GM21528 (cell line): Measurements from ENCODE around the gene C22orf31.
"Not testable (repeated sequence)": the region's sequence is repeated elsewhere in the genome, so short reads cannot be mapped to it uniquely, and the experiment has no call there.

Experiments used
- ATAC-seq: cut with Tn5 transposase; IDR thresholded peaks from one replicate; pipeline ENCODE4 v1.9.1; 2021; ENCODE audit warnings: mild to moderate bottlenecking, moderate library complexity; ENCODE audit not compliant: unreplicated experiment, low FRiP score

Gene C22orf31

GRCh38 chr22:29061773-29062172 is at the start of gene C22orf31:
TSS of gene C22orf31 (minus strand) at chr22:29061831. CDS start at chr22:29061792, 39 bp downstream.
- no peak for ATAC-seq

DNA sequence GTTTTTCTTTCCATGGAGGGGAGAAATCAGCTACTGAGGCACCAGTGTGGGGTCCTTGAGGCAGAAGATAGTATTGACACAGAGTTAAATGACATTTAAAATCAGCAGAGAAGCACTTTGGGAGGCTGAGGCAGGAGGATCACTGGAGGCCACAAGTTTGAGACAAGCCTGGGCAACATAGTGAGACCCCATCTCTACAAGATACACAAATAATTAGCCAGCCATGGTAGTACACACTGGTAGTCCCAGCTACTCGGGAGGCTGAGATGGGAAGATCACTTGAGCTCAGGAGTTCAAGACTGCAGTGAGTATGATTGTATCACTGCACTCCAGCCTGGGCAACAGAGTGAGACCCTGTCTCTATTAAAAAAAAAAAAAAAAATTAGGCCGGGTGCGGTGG is 49.3 kb upstream of the C22orf31 start:
- ATAC-seq: no peak

DNA sequence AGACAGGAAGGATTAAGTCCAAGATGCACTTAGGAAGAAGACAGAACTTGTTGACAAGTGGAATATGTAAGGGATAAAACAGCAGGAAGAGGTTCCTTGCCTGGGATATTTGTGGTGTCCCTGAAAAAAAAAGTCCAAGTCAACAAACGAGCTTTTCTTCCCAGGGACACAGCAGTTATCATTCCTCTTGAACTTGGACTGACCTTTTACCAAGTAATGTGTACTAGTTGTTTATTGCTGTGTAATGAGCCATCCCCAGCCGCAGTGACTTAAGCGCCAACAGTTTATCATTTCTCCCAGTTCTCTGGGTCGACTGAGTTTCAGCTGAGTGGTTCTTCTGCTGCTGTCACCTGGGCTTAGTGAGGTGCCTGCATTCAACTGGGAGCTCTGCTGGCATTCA is 48.2 kb upstream of the C22orf31 start:
- ATAC-seq: no peak

- no peak for ATAC-seq
These were observed 46.5 kb upstream of the C22orf31 start for GRCh38 chr22:29108137-29108536.

- no peak for ATAC-seq
These were observed 45.2 kb upstream of the C22orf31 start for GRCh38 chr22:29106839-29107238.

DNA sequence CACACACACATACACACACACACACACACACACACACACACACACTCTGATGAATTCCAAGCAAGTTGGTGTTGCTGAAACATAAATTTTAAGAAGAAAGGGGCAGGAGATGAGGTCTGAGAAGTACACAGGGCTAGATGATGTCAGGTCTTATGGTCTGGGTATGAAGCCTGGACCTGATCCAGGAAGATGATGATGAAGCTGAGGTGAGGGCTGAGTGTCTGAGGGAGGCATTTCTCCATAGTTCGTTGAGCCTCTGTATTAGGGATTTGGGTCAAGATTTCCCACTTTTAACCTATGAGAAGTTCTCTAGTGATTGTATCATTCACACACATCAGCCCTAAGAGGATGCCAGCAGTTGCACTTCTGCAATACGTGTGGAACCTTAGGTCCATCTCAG is 43.8 kb upstream of the C22orf31 start:
- ATAC-seq: no peak

GRCh38 chr22:29103121-29103520 is 41.5 kb upstream of the C22orf31 start:
- ATAC-seq: no peak

- no peak for ATAC-seq
These were observed 40.7 kb upstream of the C22orf31 start for GRCh38 chr22:29102300-29102699.

- ATAC-seq: no peak
These were observed 36.7 kb upstream of the C22orf31 start for GRCh38 chr22:29098296-29098695.

DNA sequence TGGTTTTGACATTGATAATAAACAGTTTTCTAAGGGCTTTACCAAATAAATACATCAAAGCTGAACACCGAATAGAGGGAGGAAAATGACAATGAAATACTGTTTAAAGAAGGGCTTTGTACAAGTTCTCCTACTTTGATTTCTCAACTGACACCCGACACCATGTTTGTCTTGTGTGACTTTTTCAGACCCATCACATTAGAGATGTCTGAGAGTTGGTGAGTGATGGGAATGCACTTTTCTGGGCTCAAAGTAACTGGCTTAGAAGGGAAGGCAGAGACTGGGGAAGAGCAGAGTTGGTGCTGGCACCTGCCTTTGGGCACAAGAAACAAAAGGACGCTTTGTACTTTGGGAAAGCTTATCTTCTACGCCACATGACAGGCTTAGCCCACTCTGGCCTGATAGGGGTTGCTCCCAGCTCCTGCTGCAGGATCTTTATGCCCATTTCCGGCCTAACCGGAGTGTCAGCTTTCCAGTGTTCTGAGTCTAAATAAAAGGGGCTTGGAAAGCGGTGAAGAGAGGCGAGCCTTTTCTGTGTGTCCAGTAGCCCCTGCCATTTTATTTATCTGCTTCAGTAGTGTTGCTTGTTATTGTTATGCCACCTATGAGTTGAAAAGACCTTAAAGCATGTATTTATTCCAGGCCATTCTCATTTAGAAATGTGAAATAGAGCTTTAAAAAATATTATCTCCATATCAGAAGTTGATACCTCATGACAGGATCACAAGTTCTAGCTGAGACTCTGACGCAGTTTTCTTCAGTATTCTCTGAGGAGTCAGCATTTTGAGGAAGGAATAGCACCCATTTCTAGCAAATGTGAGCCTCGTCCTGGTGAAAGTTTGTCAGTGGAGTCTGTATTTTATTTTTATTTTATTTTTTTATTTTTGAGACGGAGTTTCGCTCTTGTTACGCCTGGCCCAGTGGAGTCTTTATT is 35.4 kb upstream of the C22orf31 start:
- no peak for ATAC-seq

DNA sequence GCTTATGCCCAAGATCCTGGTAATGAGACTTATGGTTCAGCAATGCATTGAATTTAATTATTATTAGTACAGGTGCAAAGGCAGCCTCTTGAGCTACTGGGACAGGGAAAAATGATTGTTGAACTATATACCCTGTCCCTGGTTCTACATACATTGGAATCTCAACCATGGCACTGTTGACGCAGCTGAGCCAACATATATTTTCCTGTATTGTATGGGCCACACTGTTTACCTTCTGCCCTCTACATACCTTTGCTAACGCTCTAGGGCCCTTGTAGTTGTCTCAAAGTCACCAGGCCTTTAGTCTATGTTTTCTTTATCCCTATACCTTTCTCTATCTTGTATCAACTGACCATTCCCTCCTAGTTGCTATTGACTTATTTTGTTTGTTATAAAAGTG is 33.8 kb upstream of the C22orf31 start:
- ATAC-seq: no peak

- ATAC-seq: no peak
These were observed 32.1 kb upstream of the C22orf31 start for GRCh38 chr22:29093501-29094300.

DNA sequence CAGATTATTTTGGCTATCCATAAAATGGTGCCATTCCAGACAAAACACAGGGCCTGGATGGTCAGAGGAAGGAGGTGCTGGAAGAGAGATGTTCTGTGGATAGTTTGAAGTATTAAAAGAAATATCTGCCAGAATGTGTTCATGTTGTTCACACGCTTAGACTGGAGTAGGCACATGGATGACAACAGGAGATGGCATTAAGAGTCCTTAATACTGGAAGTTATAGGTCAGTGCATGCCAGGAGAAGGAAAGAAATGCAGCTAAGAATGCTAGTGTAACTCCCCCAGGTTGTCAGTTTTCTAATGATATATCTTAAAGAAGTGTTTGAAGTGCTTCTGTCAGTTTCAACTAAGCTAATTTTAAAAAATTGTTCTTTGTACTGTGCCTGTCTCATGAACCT is 31.4 kb upstream of the C22orf31 start:
- no peak for ATAC-seq

DNA sequence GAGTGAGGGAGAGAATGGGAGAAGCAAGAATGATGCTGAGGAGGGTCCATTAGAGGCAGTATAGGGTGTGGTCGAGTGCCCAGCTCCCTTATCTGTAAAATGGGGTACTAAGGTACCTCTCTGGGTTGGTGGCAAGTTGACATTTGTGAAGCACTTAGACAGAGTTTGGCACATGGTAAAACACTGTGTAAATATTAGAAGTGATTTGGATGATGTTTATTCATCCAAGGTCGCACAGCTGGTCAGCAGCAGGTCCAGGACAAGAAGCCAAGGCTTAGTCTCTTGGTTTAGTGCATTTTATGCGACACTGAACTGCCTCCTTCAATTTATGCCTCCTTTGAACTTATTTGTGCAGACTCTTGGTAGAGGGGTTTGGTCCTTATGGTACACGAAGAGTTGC is 30.6 kb upstream of the C22orf31 start:
- no peak for ATAC-seq

GRCh38 chr22:29090039-29090438 is 28.4 kb upstream of the C22orf31 start:
- ATAC-seq: no peak

DNA sequence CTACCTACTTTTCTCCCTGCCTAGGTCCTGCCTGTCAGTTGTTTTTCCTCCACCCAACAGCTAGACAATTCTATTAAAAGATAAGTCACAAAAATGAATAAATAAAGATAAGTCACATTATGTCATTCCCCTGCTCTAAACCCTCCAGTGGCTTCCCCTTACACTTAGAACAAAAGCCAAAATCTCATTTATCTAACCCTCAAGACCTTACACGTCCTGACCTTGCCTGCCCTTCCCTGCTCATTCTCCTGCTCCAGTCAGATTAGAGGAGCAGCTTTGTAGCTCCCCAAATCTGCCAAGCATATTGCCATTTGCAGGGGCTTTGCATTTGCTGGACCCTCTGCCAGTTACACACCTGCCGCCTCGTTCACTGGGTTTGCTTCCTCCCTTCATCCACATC is 27.9 kb upstream of the C22orf31 start:
- no peak for ATAC-seq

DNA sequence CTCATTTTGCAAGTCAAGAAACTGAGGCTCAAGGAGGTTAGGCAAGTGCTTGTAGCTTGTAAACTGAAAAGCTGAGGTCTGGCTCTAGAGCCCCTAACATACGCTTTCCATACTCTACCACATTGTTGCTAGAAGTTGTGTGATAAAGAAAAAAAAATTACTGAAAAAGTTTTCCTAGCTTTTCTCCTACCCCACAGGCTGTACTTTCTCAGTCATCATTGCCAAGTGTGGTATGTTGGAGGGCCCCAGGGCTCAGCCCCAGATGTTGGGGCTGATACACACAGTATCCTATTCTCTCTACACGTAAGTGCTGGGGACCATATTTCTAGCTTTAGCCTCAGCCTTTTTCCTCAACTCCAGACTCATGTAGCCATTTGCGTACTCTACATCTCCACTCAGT is 27.2 kb upstream of the C22orf31 start:
- no peak for ATAC-seq

- ATAC-seq: no peak
These were observed 25.4 kb upstream of the C22orf31 start for GRCh38 chr22:29087012-29087411.

- no peak for ATAC-seq
These were observed 22.4 kb upstream of the C22orf31 start for GRCh38 chr22:29083933-29084591.

- not testable (repeated sequence) for ATAC-seq
These were observed 21.9 kb upstream of the C22orf31 start for GRCh38 chr22:29083576-29083932.
